ENCODE data around the gene SRC.

DNA sequence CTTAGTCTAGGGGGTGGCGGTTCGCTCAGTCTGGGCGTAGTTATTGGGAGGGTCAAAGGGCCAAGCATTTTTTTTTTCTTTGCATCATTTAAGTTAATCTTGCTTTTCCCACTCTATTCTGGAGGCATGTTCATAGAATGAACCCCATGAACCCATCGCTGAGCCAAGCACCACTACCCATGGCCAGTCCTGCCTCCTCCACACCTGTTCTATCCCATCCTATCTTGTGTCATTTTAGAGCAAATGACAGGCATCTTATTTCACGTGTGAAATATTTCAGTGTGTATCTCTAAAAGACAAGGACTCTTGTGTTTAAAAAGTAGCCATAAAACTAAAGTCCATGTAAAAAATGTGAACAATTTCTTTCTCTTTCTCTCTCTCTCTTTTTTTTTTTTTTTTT lies 13.9 kb downstream of the SRC start:
- no peak for TF ChIP-seq TAF1 (IDR thresholded peaks at IDR 0.05; ENCODE audit: low read depth, low read length)
- no peak for TF ChIP-seq POLR2A (IDR thresholded peaks at IDR 0.05; ENCODE audit: low read depth, low read length)
- no peak for TF ChIP-seq POLR2AphosphoS5 (IDR thresholded peaks at IDR 0.05; ENCODE audit: low read depth, low read length)
- TF ChIP-seq POU2F2 (IDR thresholded peaks at IDR 0.05; ENCODE audit: low read depth, low read length) = no peak
- no peak for TF ChIP-seq PAX5 (IDR thresholded peaks at IDR 0.05; ENCODE audit: insufficient read depth, low read length, severe bottlenecking)
